ENCODE results near the gene PLD6.
"Not testable (repeated sequence)": the region's sequence is repeated elsewhere in the genome, so short reads cannot be mapped to it uniquely, and the experiment has no call there.

Gene PLD6

GRCh38 chr17:17173921-17174320 is 32.2 kb downstream of the PLD6 start:
- no peak for DNase-seq

GRCh38 chr17:17172990-17173389 is 33.1 kb downstream of the PLD6 start:
- DNase-seq, result no peak

DNA sequence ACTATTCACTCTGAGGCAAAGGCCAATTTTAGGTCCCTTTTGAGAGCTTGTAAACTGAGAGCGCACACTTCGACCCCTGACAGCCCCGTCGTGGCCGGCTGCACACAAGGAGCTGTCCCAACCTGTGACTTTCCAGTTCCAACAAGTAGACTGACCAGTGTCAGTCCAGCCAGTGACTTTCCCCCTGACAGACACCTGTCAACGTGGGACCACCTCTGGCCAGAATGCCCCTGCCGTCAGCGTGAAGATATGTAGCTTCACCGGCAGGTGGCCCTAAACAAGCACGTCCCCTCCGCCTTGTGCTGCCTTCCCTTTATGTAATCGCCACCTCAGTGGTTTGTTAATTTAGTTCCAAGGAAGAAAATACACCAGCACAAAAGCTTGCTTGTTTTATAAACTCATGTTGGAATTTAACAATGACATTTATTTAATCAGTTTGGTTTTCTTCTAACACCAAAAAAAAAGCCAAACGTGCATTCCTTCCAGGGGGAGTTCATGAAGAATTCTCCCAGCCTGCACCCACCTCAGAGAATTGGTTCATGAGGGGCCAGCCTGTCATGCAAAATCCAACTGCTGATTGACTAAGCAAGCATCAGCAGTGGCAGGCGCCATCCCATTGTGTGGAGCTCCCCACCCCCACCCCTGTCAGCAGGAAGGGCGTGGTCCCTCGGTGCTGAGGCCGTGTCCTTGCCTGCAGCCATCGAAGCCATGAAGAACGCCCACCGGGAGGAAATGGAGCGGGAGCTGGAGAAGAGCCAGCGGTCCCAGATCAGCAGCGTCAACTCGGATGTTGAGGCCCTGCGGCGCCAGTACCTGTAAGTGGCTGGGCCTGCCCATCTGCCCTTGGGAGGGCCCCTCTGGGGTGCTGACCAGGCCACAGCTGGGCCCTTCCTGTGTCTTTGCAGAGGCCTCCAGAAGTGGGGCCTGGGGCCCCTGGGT is 33.9 kb downstream of the PLD6 start:
- no peak for DNase-seq

GRCh38 chr17:17171186-17171585 is 34.9 kb downstream of the PLD6 start:
- no peak for DNase-seq

DNA sequence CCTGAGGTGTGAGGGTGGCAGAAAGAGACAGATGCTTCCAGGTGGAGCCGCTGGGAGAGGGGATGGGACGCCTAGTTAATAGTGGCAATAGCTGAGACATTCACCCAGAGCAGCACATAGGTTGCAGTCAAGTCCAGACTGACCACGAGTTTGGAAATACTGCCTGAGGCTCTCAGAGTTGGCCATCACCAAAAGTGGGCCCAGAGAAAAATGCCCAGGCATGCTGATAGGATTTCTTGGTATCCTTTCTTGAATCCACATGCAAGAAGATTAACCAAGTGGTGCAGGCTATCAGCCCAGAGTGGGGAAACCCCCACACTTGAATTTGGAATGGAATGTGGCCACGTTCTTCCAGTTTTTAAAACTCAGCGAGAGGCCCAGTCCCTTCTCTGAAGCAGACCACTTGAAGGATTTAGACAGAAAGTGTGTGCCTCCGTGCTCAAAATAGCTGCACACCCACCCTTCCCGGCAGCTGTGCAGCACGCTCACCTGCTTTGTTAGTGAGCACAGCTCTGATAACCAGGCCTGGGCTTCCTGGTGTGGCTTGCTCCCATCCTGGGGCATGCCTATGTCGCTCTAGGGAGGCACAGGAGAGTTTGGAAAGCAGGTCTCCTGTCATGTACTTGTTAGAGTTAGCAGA is 35.7 kb downstream of the PLD6 start:
- no peak for DNase-seq

GRCh38 chr17:17169396-17169795 is 36.7 kb downstream of the PLD6 start:
- DNase-seq, result no peak

DNA sequence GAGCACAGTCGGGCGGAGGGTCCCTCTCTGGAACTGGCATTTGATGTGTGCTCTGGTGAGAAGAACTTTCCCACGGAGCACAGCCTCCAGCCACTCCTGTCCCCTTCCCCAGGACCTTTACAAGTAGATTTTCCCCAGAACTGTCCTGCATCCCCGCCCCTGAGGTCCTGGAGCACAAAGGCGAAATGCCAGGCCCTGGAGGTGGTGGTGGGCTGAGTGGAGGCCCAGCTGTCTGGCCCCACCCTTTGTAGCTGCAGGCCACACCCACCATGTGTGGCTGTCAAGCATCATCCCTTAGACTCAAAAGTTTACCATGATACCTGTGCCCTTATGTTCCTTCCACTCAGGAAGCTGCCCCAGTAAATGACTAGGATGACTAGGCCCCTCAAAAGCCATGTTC is 37.7 kb downstream of the PLD6 start:
- DNase-seq, result no peak

DNA sequence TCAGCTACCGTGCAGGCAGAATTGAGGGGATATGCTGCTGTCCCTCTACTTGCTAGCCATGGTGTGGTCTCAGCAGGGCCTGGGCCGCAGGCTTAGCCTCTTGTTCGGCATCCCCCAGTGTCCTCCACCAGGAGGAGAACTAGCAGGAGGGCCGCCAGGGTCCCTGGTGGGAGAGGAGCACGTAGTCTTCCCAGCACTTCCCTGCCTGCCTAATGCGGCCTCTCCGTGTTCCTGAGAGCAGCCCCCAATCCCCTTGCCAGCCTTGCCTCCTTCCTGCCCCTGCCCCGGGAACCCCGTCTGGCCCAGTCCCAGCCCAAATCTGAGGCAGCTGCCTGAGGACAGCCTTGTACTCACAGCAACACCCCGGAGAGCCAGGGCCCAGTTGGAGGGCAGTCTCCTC is 38.1 kb downstream of the PLD6 start:
- no peak for DNase-seq

GRCh38 chr17:17167356-17167755 is 38.8 kb downstream of the PLD6 start:
- no peak for DNase-seq

DNA sequence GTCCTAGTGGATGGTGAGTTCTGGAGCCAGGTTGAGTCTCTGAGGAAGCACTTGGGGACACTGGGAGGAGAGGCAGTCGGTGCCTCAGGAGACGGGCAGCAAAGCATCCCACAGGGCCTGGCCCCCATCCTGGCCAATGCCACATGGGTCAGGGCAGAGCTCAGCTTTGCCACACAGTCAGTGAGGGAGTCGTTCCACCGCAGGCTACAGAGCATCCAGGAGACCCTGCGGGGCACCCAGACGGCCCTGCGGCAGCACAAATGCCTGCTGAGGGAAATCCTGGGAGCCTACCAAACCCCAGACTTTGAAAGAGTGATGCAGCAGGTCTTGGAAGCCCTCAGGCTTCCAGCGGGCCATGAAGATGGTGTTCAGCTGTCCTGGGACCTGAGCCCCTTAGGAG is 39.7 kb downstream of the PLD6 start:
- no peak for DNase-seq

DNA sequence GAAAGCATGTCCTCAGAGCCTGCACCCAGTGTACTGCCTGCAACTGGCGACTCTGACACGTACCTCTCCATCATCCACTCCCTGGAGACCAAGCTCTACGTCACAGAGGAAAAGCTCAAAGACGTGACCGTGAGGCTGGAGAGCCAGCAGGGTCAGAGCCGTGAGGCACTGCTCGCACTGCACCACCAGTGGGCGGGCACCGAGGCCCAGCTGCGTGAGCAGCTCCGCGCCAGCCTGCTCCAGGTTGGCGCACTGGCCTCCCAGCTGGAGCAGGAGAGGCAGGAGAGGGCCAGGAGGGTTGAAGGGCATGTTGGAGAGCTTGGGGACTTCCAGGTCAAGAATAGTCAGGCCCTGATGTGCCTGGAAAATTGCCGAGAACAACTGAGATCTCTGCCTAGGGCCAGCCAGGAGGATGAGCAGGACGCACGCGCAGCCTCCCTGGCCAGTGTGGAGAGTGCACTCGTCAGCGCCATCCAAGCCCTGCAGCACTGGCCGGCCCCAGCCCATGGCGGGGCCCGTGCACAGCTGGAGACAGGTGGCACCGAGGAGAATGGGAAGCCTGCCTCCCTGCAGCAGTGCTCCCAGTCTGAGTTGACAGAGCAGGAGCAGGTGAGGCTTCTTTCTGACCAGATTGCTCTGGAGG is 40.3 kb downstream of the PLD6 start:
- DNase-seq, result no peak

DNA sequence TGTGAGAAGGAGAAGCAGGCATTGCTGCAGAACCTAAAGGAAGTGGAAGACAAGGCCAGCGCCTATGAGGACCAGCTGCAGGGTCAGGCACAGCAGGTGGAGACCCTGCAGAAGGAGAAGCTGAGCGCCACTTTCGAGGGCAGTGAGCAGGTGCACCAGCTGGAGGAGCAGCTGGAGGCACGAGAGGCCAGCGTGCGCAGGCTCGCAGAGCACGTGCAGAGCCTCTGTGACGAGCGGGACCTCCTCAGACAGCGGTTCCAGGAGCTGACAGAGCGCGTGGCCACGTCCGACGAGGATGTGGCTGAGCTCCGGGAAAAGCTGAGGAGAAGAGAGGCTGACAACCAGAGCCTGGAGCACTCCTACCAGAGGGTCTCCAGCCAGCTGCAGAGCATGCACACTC is 41.5 kb downstream of the PLD6 start:
- DNase-seq, result no peak

- no peak for DNase-seq
These were observed 42.0 kb downstream of the PLD6 start for GRCh38 chr17:17164156-17164555.

- DNase-seq, result no peak
These were observed 44.4 kb downstream of the PLD6 start for GRCh38 chr17:17161759-17162158.

GRCh38 chr17:17161121-17161520 is 45.0 kb downstream of the PLD6 start:
- DNase-seq, result no peak

GRCh38 chr17:17159571-17159970 is 46.6 kb downstream of the PLD6 start:
- DNase-seq, result no peak

DNA sequence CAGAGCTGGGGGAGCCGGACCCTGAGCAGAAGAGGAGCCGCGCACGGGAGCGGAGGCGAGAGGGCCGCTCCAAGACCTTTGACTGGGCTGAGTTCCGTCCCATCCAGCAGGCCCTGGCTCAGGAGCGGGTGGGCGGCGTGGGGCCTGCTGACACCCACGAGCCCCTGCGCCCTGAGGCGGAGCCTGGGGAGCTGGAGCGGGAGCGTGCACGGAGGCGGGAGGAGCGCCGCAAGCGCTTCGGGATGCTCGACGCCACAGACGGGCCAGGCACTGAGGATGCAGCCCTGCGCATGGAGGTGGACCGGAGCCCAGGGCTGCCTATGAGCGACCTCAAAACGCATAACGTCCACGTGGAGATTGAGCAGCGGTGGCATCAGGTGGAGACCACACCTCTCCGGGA is 47.6 kb downstream of the PLD6 start:
- DNase-seq, result not testable (repeated sequence)

DNA sequence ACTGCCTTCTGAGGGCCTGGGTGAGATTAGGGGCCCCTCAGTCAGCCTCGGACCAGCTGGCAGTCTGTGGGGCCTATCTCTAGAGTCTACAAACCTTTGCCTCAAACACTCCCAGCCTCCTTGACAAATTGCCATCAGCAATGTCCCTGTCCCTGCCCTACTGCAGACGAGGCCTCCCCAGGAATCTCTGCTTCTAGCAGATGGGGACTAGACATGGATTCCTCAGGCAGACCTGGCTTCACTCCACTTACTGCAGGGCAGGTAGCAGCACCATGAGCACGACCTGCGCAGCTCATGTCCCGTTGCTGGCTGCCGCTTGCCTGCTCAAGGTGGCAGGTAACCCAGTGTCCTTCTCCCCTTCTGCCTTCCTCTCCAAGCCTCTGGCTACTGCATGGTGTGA is 49.1 kb downstream of the PLD6 start:
- DNase-seq, result no peak

DNA sequence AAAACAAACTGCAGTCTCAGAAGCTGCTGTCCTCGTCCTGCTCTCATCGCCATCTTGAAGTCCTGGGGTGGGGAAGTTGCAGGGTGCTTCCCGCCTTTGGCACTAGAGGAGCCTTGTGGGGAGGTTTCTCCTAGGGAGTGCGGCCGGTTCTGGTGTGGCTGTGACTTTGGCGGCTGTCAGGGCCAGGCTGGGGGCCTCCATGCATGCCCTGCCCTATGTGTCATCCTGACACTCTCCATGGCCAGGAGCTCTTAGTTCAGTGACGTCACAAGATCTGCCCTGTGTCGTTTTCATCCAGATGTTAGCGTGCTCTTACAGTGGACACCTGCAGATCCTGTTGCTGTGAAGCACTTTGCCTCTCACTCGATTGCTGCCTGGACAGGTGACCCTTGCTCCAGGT is 49.6 kb downstream of the PLD6 start:
- no peak for DNase-seq

GRCh38 chr17:17156107-17156506 is 50.0 kb downstream of the PLD6 start:
- DNase-seq, result no peak

DNA sequence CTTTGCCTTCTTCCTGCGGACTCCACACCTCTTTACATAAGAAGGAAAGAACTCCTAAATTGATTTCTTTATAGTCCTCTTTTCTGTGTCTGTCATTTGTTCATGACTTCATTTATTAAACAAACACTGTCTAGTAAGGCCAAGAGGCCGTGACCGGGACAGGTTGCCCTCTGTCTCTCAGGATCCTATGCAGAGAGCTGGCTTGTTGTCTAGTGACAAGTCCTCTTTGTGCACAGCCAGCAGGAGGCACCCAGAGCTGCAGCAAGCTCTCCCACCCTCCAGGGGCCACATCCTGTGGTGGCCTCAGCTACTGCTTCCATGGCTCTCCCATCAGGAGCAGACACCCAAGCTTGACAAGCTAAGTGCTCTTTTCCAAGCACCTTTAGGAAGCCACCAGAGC is 50.6 kb downstream of the PLD6 start:
- no peak for DNase-seq

DNA sequence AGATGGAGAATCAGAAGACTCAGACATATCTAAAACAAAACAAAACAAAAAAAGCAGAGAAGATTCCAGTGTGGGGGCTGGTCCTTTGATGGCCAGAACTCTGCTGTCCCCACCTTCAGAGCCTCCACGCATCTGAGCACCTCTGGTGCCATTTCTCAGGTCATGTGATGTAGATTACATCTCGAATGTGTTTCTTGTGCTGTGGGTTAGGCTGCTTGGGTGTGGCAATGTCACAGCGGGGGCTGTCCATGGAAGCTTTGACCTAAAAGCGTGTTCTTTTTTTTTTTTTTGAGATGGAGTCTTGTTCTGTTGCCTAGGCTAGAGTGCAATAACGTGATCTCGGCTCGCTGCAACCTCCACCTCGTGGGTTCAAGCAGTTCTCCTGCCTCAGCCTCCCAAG is 51.2 kb downstream of the PLD6 start:
- no peak for DNase-seq

GRCh38 chr17:17154556-17154955 is 51.6 kb downstream of the PLD6 start:
- DNase-seq, result no peak

DNA sequence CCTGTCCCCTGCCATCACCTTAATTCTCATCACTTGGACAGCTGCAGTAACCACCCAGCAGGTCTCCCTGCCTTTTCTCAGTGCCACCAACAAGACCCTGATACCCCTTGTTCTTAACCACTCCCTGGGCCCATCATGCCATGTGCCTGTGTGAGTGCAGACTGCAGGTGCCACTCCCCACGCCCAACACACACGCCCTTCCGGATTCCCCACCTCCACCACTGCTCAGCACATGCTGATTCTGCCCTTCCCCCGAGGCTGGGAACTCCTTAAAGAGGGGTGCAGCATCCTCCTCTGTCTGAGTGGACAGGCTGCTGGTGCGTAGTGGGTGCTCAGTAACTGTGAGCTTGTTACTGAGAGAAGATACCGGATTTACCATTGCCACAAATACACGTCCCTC is 52.4 kb downstream of the PLD6 start:
- no peak for DNase-seq
